ENCODE data around the gene PLA2G2C. TPM values are rescaled to one million over a fixed set of nuclear protein-coding genes. Genes with fewer than 3 reads are reported as not detected.

The PLA2G2C gene
- total RNA-seq, 4 donors from 2014 or later: 0.33 to 0.42 (median 0.40) TPM; not detected in 1

DNA sequence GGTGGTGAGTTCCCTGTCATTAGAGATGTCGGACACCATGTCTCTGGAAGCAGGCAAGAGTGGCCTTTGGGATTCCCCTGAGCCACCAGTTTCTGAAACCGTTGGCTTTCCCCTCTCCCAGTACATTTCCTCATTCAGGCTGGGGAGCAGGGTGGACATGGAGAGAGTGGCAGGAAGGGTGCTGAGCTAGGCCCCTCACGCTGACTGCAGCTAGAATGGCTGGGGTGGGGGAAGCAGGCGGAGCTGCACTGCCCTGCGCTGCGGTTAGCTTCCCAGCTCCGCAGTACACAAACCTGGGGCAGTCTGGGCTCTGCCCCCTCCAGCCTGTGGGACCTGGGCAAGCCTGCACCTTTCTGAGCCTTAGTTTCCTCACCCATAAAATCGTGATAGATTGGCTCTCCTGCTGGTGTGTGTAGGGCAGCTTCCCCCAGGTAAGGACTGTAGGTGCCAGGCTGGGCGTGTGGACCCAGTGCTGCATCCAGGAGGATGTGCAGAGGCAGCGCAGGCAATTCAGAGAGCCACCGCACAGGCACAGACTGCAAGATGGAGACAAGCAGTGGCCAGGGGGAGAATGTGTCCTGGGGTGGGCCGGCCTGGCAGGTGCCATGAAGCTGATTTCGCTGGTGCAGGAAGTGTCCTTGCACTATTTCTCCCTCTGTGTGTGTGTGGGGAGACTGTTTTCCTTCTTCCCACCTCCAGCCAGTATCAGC lies 44.2 kb downstream of the PLA2G2C start:
- 83% methylated on average over 13 of the region's 13 CpGs for WGBS
- no peak overlapping the region for H3K27ac ChIP-seq (replicated peaks in 1 of 4)
- intact Hi-C loops (cut with DNase I): no loop called here
- H3K4me3 ChIP-seq: no peak overlapping the region
- no peaks in the 10 kb centered on the region for H3K36me3 ChIP-seq
- H3K9me3 ChIP-seq: no peaks in the 10 kb centered on the region
- DNase-seq (ENCODE audit: extremely low spot score): no peak
- peaks cover 0 to 49% (median 0%) of the 10 kb centered on the region in 4 donors for H3K27me3 ChIP-seq
- TF ChIP-seq, protein P1, sequence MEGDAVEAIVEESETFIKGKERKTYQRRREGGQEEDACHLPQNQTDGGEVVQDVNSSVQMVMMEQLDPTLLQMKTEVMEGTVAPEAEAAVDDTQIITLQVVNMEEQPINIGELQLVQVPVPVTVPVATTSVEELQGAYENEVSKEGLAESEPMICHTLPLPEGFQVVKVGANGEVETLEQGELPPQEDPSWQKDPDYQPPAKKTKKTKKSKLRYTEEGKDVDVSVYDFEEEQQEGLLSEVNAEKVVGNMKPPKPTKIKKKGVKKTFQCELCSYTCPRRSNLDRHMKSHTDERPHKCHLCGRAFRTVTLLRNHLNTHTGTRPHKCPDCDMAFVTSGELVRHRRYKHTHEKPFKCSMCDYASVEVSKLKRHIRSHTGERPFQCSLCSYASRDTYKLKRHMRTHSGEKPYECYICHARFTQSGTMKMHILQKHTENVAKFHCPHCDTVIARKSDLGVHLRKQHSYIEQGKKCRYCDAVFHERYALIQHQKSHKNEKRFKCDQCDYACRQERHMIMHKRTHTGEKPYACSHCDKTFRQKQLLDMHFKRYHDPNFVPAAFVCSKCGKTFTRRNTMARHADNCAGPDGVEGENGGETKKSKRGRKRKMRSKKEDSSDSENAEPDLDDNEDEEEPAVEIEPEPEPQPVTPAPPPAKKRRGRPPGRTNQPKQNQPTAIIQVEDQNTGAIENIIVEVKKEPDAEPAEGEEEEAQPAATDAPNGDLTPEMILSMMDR (IDR thresholded peaks at IDR 0.05): no peak
- TF ChIP-seq POLR2A (IDR thresholded peaks at IDR 0.05; ENCODE audit: low read depth) (no peak), POLR2AphosphoS5 (IDR thresholded peaks at IDR 0.05) (no peak), EP300 (IDR thresholded peaks at IDR 0.05) (no peak)
- no peaks in the 10 kb centered on the region for H3K4me1 ChIP-seq

DNA sequence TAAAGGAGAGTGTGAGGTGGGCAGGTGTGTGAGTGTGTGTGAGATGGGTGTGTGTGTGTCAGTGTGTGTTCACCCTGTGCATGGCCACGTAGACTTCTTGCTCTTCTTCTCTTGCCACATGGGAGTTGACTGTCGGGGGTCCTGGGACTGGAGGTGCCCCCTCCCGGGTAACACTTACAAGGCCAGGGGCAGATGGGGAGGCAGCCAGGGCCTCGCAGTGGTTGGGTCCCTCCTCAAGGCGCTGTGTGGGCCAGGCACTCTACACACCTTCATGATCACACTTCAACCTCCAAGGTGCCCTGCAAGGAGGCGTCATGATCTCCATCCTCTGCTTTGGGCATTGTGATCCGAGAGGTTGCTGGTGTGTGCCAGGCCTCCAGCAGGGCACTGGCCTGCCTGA lies 44.9 kb downstream of the PLA2G2C start:
- WGBS: 91% methylated on average over 4 of the region's 7 CpGs

DNA sequence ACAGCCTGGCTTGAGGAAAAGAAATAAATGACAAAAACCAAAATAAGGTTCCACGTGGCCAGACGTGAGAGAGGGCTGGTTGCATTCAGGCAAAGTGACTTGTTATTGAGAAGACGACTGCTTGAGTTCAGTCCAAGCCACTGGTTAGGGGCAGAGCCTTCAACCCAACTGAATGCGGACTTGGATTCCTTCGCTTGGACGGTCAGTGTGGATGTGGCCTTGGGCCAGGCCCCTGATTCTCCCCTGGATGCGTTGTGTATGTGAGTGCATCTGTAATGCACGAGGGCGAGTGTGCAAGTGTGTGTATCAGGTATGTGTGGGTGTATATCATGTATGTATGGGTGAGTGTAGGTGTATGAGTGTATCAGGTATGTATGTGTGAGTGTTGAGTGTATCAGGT lies 45.3 kb downstream of the PLA2G2C start:
- DNase-seq (ENCODE audit: extremely low spot score): no peak
- intact Hi-C loops (cut with DNase I): no loop called here
- TF ChIP-seq POLR2A (IDR thresholded peaks at IDR 0.05; ENCODE audit: low read depth) (no peak), EP300 (IDR thresholded peaks at IDR 0.05) (no peak), POLR2AphosphoS5 (IDR thresholded peaks at IDR 0.05) (no peak)
- TF ChIP-seq, protein P1 (IDR thresholded peaks at IDR 0.05): no peak
- H3K4me3 ChIP-seq: no peak overlapping the region
- peaks cover 0 to 53% (median 0%) of the 10 kb centered on the region in 4 donors for H3K27me3 ChIP-seq
- no peaks in the 10 kb centered on the region for H3K36me3 ChIP-seq
- H3K4me1 ChIP-seq: no peaks in the 10 kb centered on the region
- H3K27ac ChIP-seq (replicated peaks in 1 of 4): no peak overlapping the region
- WGBS: 80% methylated on average over 9 of the region's 9 CpGs
- H3K9me3 ChIP-seq: no peaks in the 10 kb centered on the region

More for the DNA sequence above, 44.9 kb downstream of the PLA2G2C start:
- H3K4me3 ChIP-seq: no peak overlapping the region
- TF ChIP-seq POLR2AphosphoS5 (IDR thresholded peaks at IDR 0.05): no peak
- TF ChIP-seq EP300 (IDR thresholded peaks at IDR 0.05): no peak
- no peak for TF ChIP-seq POLR2A (IDR thresholded peaks at IDR 0.05; ENCODE audit: low read depth)
- TF ChIP-seq, protein P1 (IDR thresholded peaks at IDR 0.05): no peak
- peaks cover 0 to 53% (median 0%) of the 10 kb centered on the region in 4 donors for H3K27me3 ChIP-seq
- no peaks in the 10 kb centered on the region for H3K36me3 ChIP-seq
- no peaks in the 10 kb centered on the region for H3K4me1 ChIP-seq
- no peak for DNase-seq (ENCODE audit: extremely low spot score)
- no peak overlapping the region for H3K27ac ChIP-seq (replicated peaks in 1 of 4)
- intact Hi-C loops (cut with DNase I): no loop called here
- no peaks in the 10 kb centered on the region for H3K9me3 ChIP-seq

DNA sequence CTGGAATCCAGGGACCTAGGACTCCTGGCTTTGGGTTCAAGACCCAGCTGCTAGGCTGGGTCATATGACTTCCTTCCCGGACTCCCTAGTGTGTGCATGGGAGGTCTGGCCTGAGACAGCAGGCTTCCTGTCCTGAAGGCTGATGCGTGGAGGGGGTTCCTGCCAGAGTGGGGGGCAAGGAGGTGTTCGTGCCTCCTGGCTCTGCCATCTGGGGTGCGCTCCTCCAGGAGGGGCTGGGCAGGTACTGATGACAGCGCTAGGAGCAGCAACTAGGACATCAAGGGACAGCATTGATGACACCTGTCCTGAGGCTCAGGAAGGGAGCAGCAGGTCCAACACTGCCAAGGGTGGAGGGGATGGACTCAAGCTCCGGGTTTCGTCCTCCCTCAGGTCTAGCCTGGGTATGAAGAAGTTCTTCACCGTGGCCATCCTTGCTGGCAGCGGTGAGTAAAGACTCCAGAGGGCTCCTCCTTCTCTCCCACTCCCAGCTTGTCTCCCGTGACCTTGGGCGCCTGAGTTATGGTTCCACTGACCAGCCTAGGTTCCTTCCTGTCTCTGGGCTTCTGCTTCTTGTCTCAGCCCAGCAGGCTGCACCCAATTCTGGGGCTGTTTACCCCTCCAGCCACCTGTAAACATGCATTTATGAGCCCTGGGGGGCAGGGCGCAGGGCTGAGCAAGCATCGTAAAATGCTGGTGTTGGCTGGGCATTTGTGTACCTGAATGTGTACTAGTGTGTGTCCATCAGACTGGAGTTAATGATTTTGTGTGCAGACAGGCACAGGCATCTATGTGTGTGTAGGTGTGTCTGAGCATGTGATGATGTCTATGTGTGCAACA lies 46.3 kb downstream of the PLA2G2C start:
- DNase-seq (ENCODE audit: extremely low spot score): no peak
- H3K27me3 ChIP-seq: peaks cover 0 to 59% (median 0%) of the 10 kb centered on the region in 4 donors
- intact Hi-C loops (cut with DNase I): no loop called here
- no peaks in the 10 kb centered on the region for H3K9me3 ChIP-seq
- no peak overlapping the region for H3K27ac ChIP-seq (replicated peaks in 1 of 4)
- 84% methylated on average over 6 of the region's 13 CpGs for WGBS
- no peak overlapping the region for H3K4me3 ChIP-seq
- no peak for TF ChIP-seq EP300 (IDR thresholded peaks at IDR 0.05)
- TF ChIP-seq, protein P1 (IDR thresholded peaks at IDR 0.05): no peak
- TF ChIP-seq POLR2A (IDR thresholded peaks at IDR 0.05; ENCODE audit: low read depth): no peak
- H3K36me3 ChIP-seq: no peaks in the 10 kb centered on the region
- H3K4me1 ChIP-seq: no peaks in the 10 kb centered on the region
